GM23338 (cell line): Measurements from ENCODE around the gene RRH.

Experiments
- CREB1 ChIP-seq: fragments of 250-450 bp; sonication (Bioruptor Pico); IDR thresholded peaks from 2 replicates; pipeline ENCODE4 v1.5.0; 2020; ENCODE audit warnings: low read depth, mild to moderate bottlenecking, moderate library complexity
- CTCF ChIP-seq, 2 experiments: fragments of 200-600 bp in 1 of 2; sonication (generic) in 1 of 2; conservative IDR thresholded peaks; 2 replicates each; pipeline versions ENCODE4 v1.5.1 to v1.6.1; 2016 to 2017; ENCODE audit warnings: antibody characterized with exemption in 2 of 2, low read depth in 2 of 2, mild to moderate bottlenecking in 2 of 2, moderate library complexity in 1 of 2
- ETS1 ChIP-seq: IDR thresholded peaks from 2 replicates; pipeline ENCODE4 v1.6.1; 2016; ENCODE audit warnings: antibody characterized with exemption
- EZH2 ChIP-seq: fragments of 200-600 bp; sonication (generic); IDR thresholded peaks from one replicate; pipeline ENCODE4 v1.8.0; 2017; ENCODE audit warnings: antibody characterized with exemption, mild to moderate bottlenecking, low read depth; ENCODE audit not compliant: unreplicated experiment
- EZH2phosphoT487 ChIP-seq: fragments of 200-600 bp; sonication (generic); IDR thresholded peaks from one replicate; pipeline ENCODE4 v1.8.1; 2018; ENCODE audit warnings: antibody characterized with exemption; ENCODE audit not compliant: unreplicated experiment
- JUNB ChIP-seq: IDR thresholded peaks from one replicate; pipeline ENCODE4 v1.6.1; 2016; ENCODE audit warnings: antibody characterized with exemption; ENCODE audit not compliant: unreplicated experiment
- POLR2AphosphoS5 ChIP-seq: IDR thresholded peaks from 2 replicates; pipeline ENCODE4 v1.6.1; 2016; ENCODE audit warnings: antibody characterized with exemption, low read depth
- REST ChIP-seq: IDR thresholded peaks from one replicate; pipeline ENCODE4 v1.6.1; 2018; ENCODE audit warnings: antibody characterized with exemption; ENCODE audit not compliant: unreplicated experiment
- ZNF114 ChIP-seq: fragments of 250-450 bp; sonication (Bioruptor Pico); IDR thresholded peaks from 2 replicates; pipeline ENCODE4 v1.5.0; 2020; ENCODE audit warnings: mild to moderate bottlenecking, moderate library complexity

- TF ChIP-seq CTCF (conservative IDR thresholded peaks at IDR 0.05; ENCODE audit: low read depth in 2 of 2): no peak
- TF ChIP-seq EZH2phosphoT487: no peak
- no peak for TF ChIP-seq POLR2AphosphoS5
- no peak for TF ChIP-seq ZNF114
- TF ChIP-seq EZH2: no peak
- TF ChIP-seq ETS1: no peak
- no peak for TF ChIP-seq REST
- TF ChIP-seq CREB1 (CRISPR knock-in tag): no peak
- no peak for TF ChIP-seq JUNB
Observed at GRCh38 chr4:109809655-109810054, 18.1 kb upstream of the RRH start.
